Right cardiac atrium (tissue), 5 donors: ENCODE measurements around the gene ZNF326. TPM values are rescaled to one million over a fixed set of nuclear protein-coding genes. Genes with fewer than 3 reads are reported as not detected.
A peak's percentile ranks its signal among the peaks of the same experiment; 100 is the strongest.

Source experiments
- ATAC-seq, 2 donors: fragments of 200-7000 bp; cut with Tn5 transposase; one replicate each; pipeline versions ENCODE4 v1.8.0 to v1.9.1; 2020; ENCODE audit warnings: moderate library complexity in 2 of 2, mild to moderate bottlenecking in 1 of 2
- DNase-seq, 3 donors: peaks; one replicate each; pipeline ENCODE4 v3.0.0-alpha.2; 2020
- H3K27ac ChIP-seq: one replicate; pipeline ENCODE4 v1.5.1; 2013; ENCODE audit warnings: mild to moderate bottlenecking, low read length, control low read depth, moderate library complexity
- H3K27me3 ChIP-seq: one replicate; pipeline ENCODE4 v1.6.1; 2013; ENCODE audit not compliant: control insufficient read depth, insufficient read depth
- H3K4me1 ChIP-seq: one replicate; pipeline ENCODE4 v1.6.1; 2013; ENCODE audit warnings: low read length; ENCODE audit not compliant: control insufficient read depth, insufficient read depth
- H3K4me3 ChIP-seq: one replicate; pipeline ENCODE4 v1.5.1; 2013; ENCODE audit warnings: low read length, control low read depth
- H3K9me3 ChIP-seq: one replicate; pipeline ENCODE4 v1.6.1; 2013; ENCODE audit warnings: low read length; ENCODE audit not compliant: control insufficient read depth
- WGBS: extraction: QIAGEN DNeasy Blood & Tissue Kit; methylation state at CpG from one replicate; pipeline ENCODE4 v1.1.7; 2013; 5-methylcytosine and 5-hydroxymethylcytosine counted together
- intact Hi-C, 4 donors: fragments of 100-400 bp; cut with DNase I; formaldehyde crosslinking; loops; one replicate each; pipeline versions ENCODE4 v1.11.0 to v1.14.0; 2022 to 2023
- long read RNA-seq, 4 donors: library from polyadenylated mRNA; unstranded; transcript quantifications; one replicate each; pipeline ENCODE4 v2.0.0, GENCODE V29; 2020 to 2021
- polyA plus RNA-seq: library from polyadenylated mRNA; stranded (reverse); fragments of 200-250 nt; gene quantifications from one replicate; pipeline ENCODE4 v1.2.3, GENCODE V29; 2013
- total RNA-seq, 4 donors: library from RNA; stranded (reverse); fragmentation: NEBNext Ultra II Directional; extraction: Animal tissue kit (Norgen Biotek cat#: 25700); gene quantifications; one replicate each; pipeline ENCODE4 v1.2.1, GENCODE V29; 2021
- donor health status: healthy with polysubstance abuse.
- donor health status: DM: no; HTN: yes; CAD: no.
- donor health status: DM: no; HTN: no; CAD: no.
- donor health status: DM: no; HTN: yes; CAD: no; lungs with severe emphysema.
- donor health status: DM: yes; HTN: yes; CAD: no.

Gene ZNF326
- total RNA-seq (10 to 100 TPM; 12.6 to 16.5 (median 14.2) TPM), polyA plus RNA-seq (10.0 TPM)
- long read RNA-seq, donor 1, transcript ZNF326-201 (12 exons, 2,729 nt) = major isoform, 5 of 15 reads
- long read RNA-seq, donor 1, partial matches to known transcripts = 6 of 15 reads
- long read RNA-seq, donor 1, other reads (novel, unspliced or antisense) = 4 of 15 reads
- long read RNA-seq, donor 2, partial matches to known transcripts = 0 of 5 reads
- long read RNA-seq, donor 2, other reads (novel, unspliced or antisense) = 3 of 5 reads
- long read RNA-seq, donor 3, partial matches to known transcripts = 11 of 25 reads
- long read RNA-seq, donor 3, other reads (novel, unspliced or antisense) = 11 of 25 reads
- long read RNA-seq, donor 4, partial matches to known transcripts = 1 of 8 reads
- long read RNA-seq, donor 4, other reads (novel, unspliced or antisense) = 2 of 8 reads

GRCh38 chr1:89994805-89995597, at the start of gene ZNF326:
ZNF326 (plus strand) TSS chr1:89995110; CDS start chr1:89995258, 148 bp downstream.
- H3K4me3 ChIP-seq = peak within 1 kb of the TSS; percentile 86
- H3K27me3 ChIP-seq = no peaks in the 10 kb centered on the region
- intact Hi-C loops = no loop called here
- WGBS = under 1% methylated on average over 88 of the region's 88 CpGs
- ATAC-seq = peak; percentile 99
- DNase-seq = peak; percentile 96 to 99 (median 99)
- H3K27ac ChIP-seq = peak within 1 kb of the TSS; percentile 62
- no peaks in the 10 kb centered on the region for H3K9me3 ChIP-seq
- no peaks in the 10 kb centered on the region for H3K4me1 ChIP-seq

- Histone ChIP-seq H3K4me3 (no peak overlapping the region), H3K4me1 (peaks cover 3% of the 10 kb centered on the region), H3K27me3 (no peaks in the 10 kb centered on the region), H3K9me3 (no peaks in the 10 kb centered on the region), H3K27ac (no peak overlapping the region)
- 89% methylated on average over 5 of the region's 5 CpGs for WGBS
- ATAC-seq (no peak), DNase-seq (no peak)
- intact Hi-C loops = no loop called here
Measured at GRCh38 chr1:89945852-89946476, 48.9 kb upstream of the ZNF326 start.

- WGBS = 54% methylated on average over 1 of the region's 1 CpG
- H3K27ac ChIP-seq = no peak overlapping the region
Measured at GRCh38 chr1:89946532-89946931, 48.4 kb upstream of the ZNF326 start.

GRCh38 chr1:89948722-89949345, 46.1 kb upstream of the ZNF326 start:
- no peaks in the 10 kb centered on the region for H3K4me1 ChIP-seq
- DNase-seq (no peak), ATAC-seq (no peak)
- H3K27ac ChIP-seq = no peak overlapping the region
- no peak overlapping the region for H3K4me3 ChIP-seq
- WGBS = 85% methylated on average over 6 of the region's 6 CpGs
- no peaks in the 10 kb centered on the region for H3K27me3 ChIP-seq
- no peaks in the 10 kb centered on the region for H3K9me3 ChIP-seq
- intact Hi-C loops = no loop called here

More at GRCh38 chr1:89946532-89946931, 48.4 kb upstream of the ZNF326 start:
- Histone ChIP-seq H3K4me3 (no peak overlapping the region), H3K4me1 (peaks cover 3% of the 10 kb centered on the region), H3K9me3 (no peaks in the 10 kb centered on the region), H3K27me3 (no peaks in the 10 kb centered on the region)
- intact Hi-C loops = no loop called here
- ATAC-seq (no peak), DNase-seq (no peak)

GRCh38 chr1:89949991-89950624, 44.8 kb upstream of the ZNF326 start:
- no peak overlapping the region for H3K4me3 ChIP-seq
- ATAC-seq (no peak), DNase-seq (no peak)
- H3K9me3 ChIP-seq = no peaks in the 10 kb centered on the region
- H3K27me3 ChIP-seq = no peaks in the 10 kb centered on the region
- intact Hi-C loops = no loop called here
- H3K4me1 ChIP-seq = no peaks in the 10 kb centered on the region
- H3K27ac ChIP-seq = no peak overlapping the region
- 15% methylated on average over 1 of the region's 1 CpG for WGBS

- 90% methylated on average over 2 of the region's 2 CpGs for WGBS
- ATAC-seq (no peak), DNase-seq (no peak)
- no peak overlapping the region for H3K27ac ChIP-seq
- H3K4me3 ChIP-seq = no peak overlapping the region
- no peaks in the 10 kb centered on the region for H3K4me1 ChIP-seq
- H3K9me3 ChIP-seq = no peaks in the 10 kb centered on the region
- no peaks in the 10 kb centered on the region for H3K27me3 ChIP-seq
- intact Hi-C loops = no loop called here
Measured at GRCh38 chr1:89950703-89951102, 44.2 kb upstream of the ZNF326 start.

- Histone ChIP-seq H3K9me3 (no peaks in the 10 kb centered on the region), H3K27ac (no peak overlapping the region), H3K4me3 (no peak overlapping the region), H3K4me1 (no peaks in the 10 kb centered on the region), H3K27me3 (no peaks in the 10 kb centered on the region)
- WGBS = 92% methylated on average over 5 of the region's 5 CpGs
- ATAC-seq = no peak
- DNase-seq = no peak
- intact Hi-C loops = no loop called here
Measured at GRCh38 chr1:89951766-89952604, 42.9 kb upstream of the ZNF326 start.

- intact Hi-C loops = no loop called here
- Histone ChIP-seq H3K27me3 (no peaks in the 10 kb centered on the region), H3K9me3 (no peaks in the 10 kb centered on the region), H3K27ac (no peak overlapping the region), H3K4me1 (no peaks in the 10 kb centered on the region), H3K4me3 (no peak overlapping the region)
- 98% methylated on average over 2 of the region's 2 CpGs for WGBS
- ATAC-seq (no peak), DNase-seq (no peak)
Measured at GRCh38 chr1:89952605-89953130, 42.2 kb upstream of the ZNF326 start.

GRCh38 chr1:89953131-89953626, 41.7 kb upstream of the ZNF326 start:
- WGBS = 55% methylated on average over 1 of the region's 1 CpG
- no peaks in the 10 kb centered on the region for H3K9me3 ChIP-seq
- H3K4me3 ChIP-seq = no peak overlapping the region
- intact Hi-C loops = no loop called here
- ATAC-seq (peak; percentile 61 to 74), DNase-seq (peak in 1 of 3 donors; percentile 48)
- H3K4me1 ChIP-seq = no peaks in the 10 kb centered on the region
- no peak overlapping the region for H3K27ac ChIP-seq
- no peaks in the 10 kb centered on the region for H3K27me3 ChIP-seq
